Activated CD4-positive, alpha-beta T cell treated with anti-CD3 and anti-CD28 coated beads, Interleukin-2, amount 50 U/mL, for 24 hours (primary cell): ENCODE data around the gene CCN5.
"Not testable (repeated sequence)": the region's sequence is repeated elsewhere in the genome, so short reads cannot be mapped to it uniquely, and the experiment has no call there.

ENCODE experiments used
- DNase-seq, 2 donors: peaks; one replicate each; pipeline ENCODE4 v3.0.0-alpha.2; 2020; ENCODE audit warnings: low read depth in 1 of 2, low spot score in 1 of 2

Gene CCN5

DNA sequence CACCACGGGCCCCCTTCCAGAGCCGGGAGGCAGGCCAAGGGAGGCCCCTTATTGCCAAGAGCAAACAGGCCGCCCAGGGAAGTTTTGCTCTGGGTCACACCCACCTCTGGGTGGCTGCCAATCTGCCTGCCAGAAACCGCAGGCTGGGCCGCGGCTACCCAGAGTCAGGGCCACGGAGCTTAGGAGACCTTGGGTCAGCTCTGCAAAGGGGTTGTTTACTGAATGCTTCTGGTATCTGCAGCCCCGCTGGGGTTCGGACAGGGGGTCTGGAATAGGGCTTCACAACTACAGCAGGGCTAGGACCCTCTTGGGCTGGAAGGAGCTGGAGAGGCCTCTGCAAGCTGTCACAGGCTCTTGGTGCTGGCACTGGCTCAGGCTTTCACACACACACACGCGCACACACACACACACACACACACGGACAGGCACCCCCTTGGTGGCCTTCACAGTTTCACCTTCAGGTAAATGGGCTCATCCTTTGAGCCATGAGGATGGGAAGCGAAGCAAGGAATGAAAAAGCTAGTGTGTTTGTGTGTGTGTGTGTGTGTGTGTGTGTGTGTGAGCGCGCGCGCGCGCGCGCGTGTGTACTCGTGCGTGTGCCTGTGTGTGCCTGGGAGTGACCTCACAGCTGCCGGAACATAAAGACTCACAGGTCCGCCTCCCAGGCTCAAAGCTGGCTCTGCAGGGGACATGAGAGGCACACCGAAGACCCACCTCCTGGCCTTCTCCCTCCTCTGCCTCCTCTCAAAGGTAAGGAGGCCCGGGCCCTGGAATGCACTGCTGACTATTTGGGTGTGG lies at the start of gene CCN5:
Gene CCN5, plus strand, starts transcription at position 669 of the 798 bp plus-strand sequence. Its CDS starts 22 bp downstream, at position 691.
- DNase-seq = no peak

GRCh38 chr20:44666066-44666465 lies 49.1 kb upstream of the CCN5 start:
- DNase-seq = no peak

DNA sequence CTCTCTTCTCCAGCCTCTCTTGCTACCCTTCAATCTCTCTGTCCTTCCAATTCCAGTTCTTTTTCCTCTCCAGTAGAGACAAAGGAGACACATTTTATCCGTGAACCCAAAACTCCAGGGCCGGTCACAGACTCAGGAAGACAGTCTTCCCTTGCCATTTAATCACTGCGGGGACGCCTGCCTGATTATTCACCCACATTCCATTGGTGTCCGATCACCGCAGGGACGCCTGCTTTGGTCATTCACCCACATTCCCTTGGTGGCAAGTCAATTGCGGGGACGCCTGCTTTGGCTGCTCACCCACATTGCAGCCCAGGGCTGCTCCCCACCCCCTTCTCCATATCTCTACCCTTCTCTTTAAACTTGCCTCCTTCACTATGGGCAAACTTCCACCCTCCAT lies 44.3 kb upstream of the CCN5 start:
- not testable (repeated sequence) for DNase-seq

GRCh38 chr20:44671541-44671940 lies 43.6 kb upstream of the CCN5 start:
- peak in 1 of 2 donors; percentile 50 for DNase-seq

DNA sequence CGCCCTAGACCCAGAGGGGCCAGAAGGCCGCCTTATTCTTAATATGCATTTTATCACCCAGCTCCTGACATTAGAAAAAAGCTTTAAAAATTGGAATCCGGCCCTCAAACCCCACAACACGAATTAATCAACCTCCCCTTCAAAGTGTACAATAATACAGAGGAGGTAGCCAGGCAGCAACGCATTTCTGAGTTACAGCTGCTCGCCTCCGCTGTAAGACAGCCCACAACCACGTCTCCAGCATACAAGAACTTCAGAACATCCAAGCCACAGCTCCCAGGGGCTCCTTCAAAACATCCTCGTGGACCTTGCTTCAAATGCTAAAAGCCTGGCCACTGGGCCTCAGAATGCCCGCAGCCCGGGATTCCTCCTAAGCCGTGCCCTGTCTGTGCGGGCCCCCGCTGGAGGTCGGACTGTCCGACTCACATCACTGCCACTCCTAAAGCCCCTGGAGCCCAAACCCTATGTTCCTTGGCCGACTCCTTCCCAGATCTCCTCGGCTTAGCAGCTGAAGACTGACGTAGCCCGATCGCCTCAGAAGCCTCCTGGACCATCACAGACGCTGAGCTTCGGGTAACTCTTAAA lies 42.8 kb upstream of the CCN5 start:
- DNase-seq = not testable (repeated sequence)

- no peak for DNase-seq
These were observed 36.9 kb upstream of the CCN5 start for GRCh38 chr20:44678242-44678641.

GRCh38 chr20:44678990-44679611 lies 36.1 kb upstream of the CCN5 start:
- DNase-seq = no peak

DNA sequence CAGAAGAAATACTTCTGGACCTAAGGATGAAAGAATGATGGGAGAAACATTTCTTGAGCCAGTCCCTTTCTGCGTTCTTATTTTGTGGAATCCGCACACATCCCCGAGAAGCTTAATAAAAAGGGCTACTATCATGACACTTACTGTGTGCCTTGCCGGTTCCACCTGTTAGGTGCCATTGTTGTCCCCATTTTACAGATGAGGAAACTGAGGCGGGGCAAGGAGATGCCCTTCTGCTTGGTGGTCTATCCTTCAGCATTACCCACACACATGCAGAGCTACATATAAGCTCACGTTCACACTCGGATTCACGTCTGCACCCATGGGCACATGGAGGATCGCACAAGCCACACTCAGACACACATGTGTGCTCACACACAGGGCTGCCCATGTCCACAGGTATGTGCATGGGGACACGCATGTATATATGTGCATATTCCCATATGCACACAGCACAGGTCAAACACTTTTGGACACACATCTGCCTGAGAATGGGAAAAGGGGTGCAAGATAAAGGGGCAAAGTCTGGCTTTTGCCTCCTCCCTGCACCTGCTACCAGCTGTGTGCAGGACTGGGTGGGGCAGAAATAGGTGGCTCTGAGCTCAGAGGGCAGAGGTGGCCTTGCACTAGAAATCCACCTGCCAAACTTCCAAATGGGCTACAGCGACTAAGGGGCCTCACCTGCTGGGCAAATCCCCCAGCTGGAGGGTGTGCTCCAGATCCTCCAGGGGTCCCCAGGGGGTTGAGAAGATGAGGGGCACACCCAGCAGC lies 33.2 kb upstream of the CCN5 start:
- DNase-seq = no peak

GRCh38 chr20:44683263-44684046 lies 31.7 kb upstream of the CCN5 start:
- peak in 1 of 2 donors; percentile 51 for DNase-seq

GRCh38 chr20:44684047-44684967 lies 30.9 kb upstream of the CCN5 start:
- DNase-seq = no peak

DNA sequence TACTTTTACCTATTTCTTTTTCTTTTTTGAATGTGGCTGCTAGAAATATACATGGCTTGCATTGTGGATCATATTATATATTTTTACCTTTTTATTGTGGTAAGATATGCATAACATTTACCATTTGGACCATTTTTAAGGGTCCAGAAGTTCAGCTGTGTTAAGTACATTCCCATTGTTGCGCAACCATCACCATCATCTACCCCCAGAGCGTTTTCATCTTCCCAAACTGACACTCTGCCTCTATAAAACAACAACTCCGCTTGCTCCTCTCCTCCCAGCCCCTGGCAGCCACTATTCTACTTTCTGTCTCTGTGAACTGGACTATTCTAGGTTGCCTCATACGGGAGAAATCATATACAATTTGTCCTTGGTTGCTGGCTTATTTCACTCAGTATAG lies 28.2 kb upstream of the CCN5 start:
- no peak for DNase-seq

DNA sequence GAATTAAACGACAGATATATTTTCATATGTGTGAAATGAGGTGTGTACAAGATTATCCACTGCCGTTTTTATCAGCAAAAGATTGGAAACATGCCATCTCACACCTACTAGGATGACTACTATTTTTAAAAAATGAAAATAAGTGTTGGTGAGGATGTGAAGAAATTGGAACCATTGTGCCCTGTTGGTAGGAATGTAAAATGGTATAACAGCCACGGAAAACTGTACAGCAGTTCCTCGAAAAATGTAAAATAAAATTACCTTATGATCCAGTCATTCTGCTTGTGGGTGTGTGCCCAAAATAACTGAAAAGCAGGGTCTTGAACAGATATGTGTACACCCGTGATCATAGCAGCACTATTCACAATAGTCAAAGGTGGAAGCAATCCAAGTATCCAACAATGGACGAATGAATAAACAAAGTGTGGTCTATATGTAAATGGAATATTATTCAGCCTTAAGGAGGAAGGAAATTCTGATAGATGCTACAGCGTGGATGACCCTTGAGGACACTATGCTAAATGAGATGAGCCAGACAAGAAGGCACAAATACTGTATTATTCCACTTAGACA lies 27.0 kb upstream of the CCN5 start:
- no peak for DNase-seq

- no peak for DNase-seq
These were observed 25.4 kb upstream of the CCN5 start for GRCh38 chr20:44689809-44690208.

GRCh38 chr20:44690781-44691423 lies 24.3 kb upstream of the CCN5 start:
- DNase-seq = no peak

DNA sequence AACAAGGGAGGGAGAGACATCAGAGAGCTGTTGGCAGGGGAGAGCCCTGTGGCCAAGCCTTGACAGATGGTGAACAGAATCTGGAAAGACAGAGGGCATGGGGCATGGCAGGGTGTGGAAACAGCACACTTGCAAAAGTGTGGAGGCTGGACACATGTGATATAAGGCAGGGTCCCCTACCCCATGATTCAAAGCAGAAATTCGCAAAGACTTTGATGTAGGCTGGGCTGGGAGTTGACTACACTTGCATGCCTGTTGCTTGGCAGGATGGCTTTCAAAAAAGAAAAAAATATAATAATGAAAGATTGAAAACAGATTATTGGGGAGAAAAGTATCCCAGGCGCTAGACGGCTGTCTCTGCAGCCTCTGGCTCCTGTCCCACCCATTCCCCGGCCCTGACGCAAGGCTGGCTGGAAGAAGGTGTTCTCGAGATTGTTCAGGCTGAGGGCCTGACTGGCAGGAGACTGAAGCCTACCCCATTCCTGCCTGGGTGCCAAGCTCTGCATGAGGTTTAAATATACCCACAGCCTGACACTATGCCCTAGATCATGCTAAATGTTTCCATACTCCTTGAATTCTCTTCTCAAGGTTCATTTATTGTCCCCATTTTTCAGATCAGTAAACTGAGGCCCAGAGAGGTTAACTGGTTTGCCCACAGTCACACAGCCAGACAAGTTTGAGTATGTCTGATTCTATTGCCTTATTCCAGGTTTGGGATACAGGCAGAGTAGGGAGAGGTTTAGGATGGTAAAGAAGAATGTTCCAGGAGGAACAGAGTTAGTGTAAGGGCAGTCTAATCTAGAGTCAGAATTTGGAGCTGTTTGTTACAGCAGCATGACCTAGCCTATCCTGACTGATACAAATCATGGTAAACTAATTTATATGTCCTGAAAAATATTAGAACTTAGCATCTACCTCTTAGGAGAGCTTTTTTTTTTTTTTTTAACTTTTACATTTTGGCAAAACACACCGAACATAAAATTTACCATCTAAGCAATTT lies 23.4 kb upstream of the CCN5 start:
- DNase-seq = no peak

DNA sequence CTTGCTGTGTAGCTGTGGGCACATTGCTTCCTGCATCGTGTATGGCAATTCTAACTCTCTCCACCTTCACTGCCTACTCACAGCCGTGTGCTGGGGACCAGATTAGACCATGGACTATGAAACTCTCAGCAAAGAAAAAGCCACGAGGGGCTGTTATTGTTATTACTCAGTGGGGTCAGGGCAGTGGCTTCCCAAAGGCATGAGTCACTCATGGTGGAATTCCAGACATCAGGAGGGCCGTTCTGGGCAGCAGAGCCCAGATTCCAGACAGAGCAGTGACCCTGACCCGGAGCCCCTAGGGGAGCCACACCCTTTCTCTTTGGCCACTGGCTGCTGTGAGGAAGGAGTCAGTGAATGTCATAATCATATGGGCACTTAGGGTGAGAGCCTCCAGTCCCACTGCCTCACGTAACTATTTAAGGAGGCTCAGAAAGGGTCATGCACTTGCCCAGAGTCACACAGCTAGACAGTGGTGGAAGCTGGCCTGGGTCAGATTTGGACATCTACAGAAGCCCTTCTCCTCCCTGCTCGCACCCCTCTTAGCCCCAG lies 22.2 kb upstream of the CCN5 start:
- no peak for DNase-seq

DNA sequence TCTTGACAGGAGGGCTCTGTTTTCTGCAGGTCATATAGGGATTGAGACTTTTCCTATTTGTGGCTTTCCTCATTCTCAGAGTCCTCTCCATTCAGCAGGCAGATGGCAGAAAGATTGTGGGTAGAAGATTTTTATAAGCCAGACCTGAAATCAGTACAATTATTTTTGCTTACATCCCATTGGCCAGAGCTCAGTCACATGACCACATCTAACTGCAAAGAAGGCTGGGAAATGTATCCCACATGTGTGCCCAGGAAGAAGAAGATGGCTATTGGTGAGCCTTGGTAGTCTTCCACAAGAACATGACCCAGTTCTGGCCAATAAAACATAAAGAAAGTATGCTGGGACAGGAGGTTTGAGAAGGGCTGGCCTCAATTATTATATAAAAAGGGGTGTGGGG lies 21.5 kb upstream of the CCN5 start:
- no peak for DNase-seq
